H9 (cell line): ENCODE data around the gene CNDP2. TPM values are rescaled to one million over a fixed set of nuclear protein-coding genes. Genes with fewer than 3 reads are reported as not detected.

Experiments
- DNase-seq: peaks from one replicate; pipeline ENCODE4 v3.0.0-alpha.2; 2017
- H2AFZ ChIP-seq: one replicate; pipeline ENCODE4 v1.6.1; 2013; ENCODE audit warnings: mild to moderate bottlenecking, low read length, control low read depth, moderate library complexity
- H2AK5ac ChIP-seq: 2 replicates; pipeline ENCODE4 v1.6.1; 2013; ENCODE audit warnings: low read length, control low read depth, mixed read lengths; ENCODE audit not compliant: insufficient read length
- H2BK120ac ChIP-seq: one replicate; pipeline ENCODE4 v1.6.1; 2013; ENCODE audit warnings: low read depth, mild to moderate bottlenecking, low read length, control low read depth, inconsistent platforms; ENCODE audit not compliant: poor library complexity, severe bottlenecking
- H2BK12ac ChIP-seq: 2 replicates; pipeline ENCODE4 v1.6.1; 2013; ENCODE audit warnings: low read length, control low read depth, mixed read lengths, low read depth; ENCODE audit not compliant: insufficient read length
- H2BK15ac ChIP-seq: 2 replicates; pipeline ENCODE4 v1.6.1; 2013; ENCODE audit warnings: low read depth, low read length, control low read depth
- H2BK20ac ChIP-seq: one replicate; pipeline ENCODE4 v1.6.1; 2013; ENCODE audit warnings: low read depth, mild to moderate bottlenecking, low read length, control low read depth, inconsistent platforms; ENCODE audit not compliant: poor library complexity, severe bottlenecking
- H2BK5ac ChIP-seq: 2 replicates; pipeline ENCODE4 v1.6.1; 2013; ENCODE audit warnings: low read length, control low read depth, mixed read lengths; ENCODE audit not compliant: insufficient read length
- H3K14ac ChIP-seq: 2 replicates; pipeline ENCODE4 v1.6.1; 2013; ENCODE audit warnings: low read length, control low read depth; ENCODE audit not compliant: insufficient read depth
- H3K18ac ChIP-seq: 2 replicates; pipeline ENCODE4 v1.6.1; 2013; ENCODE audit warnings: low read depth, mild to moderate bottlenecking, mixed read lengths, low read length, control low read depth; ENCODE audit not compliant: insufficient read length
- H3K23ac ChIP-seq: 2 replicates; pipeline ENCODE4 v1.6.1; 2013; ENCODE audit warnings: low read length, control low read depth, mixed read lengths, low read depth; ENCODE audit not compliant: insufficient read length
- H3K23me2 ChIP-seq: 2 replicates; pipeline ENCODE4 v1.6.1; 2013; ENCODE audit warnings: low read depth, mild to moderate bottlenecking, mixed read lengths, low read length, control low read depth; ENCODE audit not compliant: insufficient read length, poor library complexity, severe bottlenecking
- H3K27ac ChIP-seq: 2 replicates; pipeline ENCODE4 v1.5.1; 2013; ENCODE audit warnings: low read length, control low read depth, mixed read lengths, low read depth; ENCODE audit not compliant: insufficient read length
- H3K27me3 ChIP-seq: 2 replicates; pipeline ENCODE4 v1.6.1; 2013; ENCODE audit warnings: low read length, control low read depth, inconsistent platforms; ENCODE audit not compliant: insufficient read depth
- H3K4ac ChIP-seq: 2 replicates; pipeline ENCODE4 v1.6.1; 2013; ENCODE audit warnings: low read depth, mild to moderate bottlenecking, control low read depth, inconsistent platforms, low read length, moderate library complexity
- H3K4me1 ChIP-seq: 2 replicates; pipeline ENCODE4 v1.6.1; 2013; ENCODE audit warnings: low read length, control low read depth, inconsistent platforms; ENCODE audit not compliant: insufficient read depth
- H3K4me2 ChIP-seq: 2 replicates; pipeline ENCODE4 v1.6.1; 2013; ENCODE audit warnings: low read length, control low read depth, mixed read lengths; ENCODE audit not compliant: insufficient read length, insufficient read depth
- H3K56ac ChIP-seq: 2 replicates; pipeline ENCODE4 v1.6.1; 2013; ENCODE audit warnings: low read depth, mild to moderate bottlenecking, mixed read lengths, low read length, control low read depth; ENCODE audit not compliant: insufficient read length
- H3K79me1 ChIP-seq: 2 replicates; pipeline ENCODE4 v1.6.1; 2013; ENCODE audit warnings: low read depth, mild to moderate bottlenecking, moderate library complexity, low read length, control low read depth, inconsistent platforms; ENCODE audit not compliant: insufficient read depth, poor library complexity, severe bottlenecking
- H3K79me2 ChIP-seq: 2 replicates; pipeline ENCODE4 v1.6.1; 2013; ENCODE audit warnings: low read length, control low read depth, inconsistent platforms; ENCODE audit not compliant: insufficient read depth
- H3K9ac ChIP-seq: 2 replicates; pipeline ENCODE4 v1.6.1; 2013; ENCODE audit warnings: low read length, control low read depth, mixed read lengths; ENCODE audit not compliant: insufficient read length; ENCODE audit errors: extremely low read depth
- H3K9me3 ChIP-seq: one replicate; pipeline ENCODE4 v1.6.1; 2013; ENCODE audit warnings: low read depth, low read length, inconsistent platforms; ENCODE audit not compliant: control insufficient read depth
- H3T11ph ChIP-seq: one replicate; pipeline ENCODE4 v1.6.1; 2013; ENCODE audit warnings: mild to moderate bottlenecking, low read length, control low read depth, inconsistent platforms
- H4K20me1 ChIP-seq: one replicate; pipeline ENCODE4 v1.6.1; 2013; ENCODE audit not compliant: control insufficient read depth, insufficient read length, insufficient read depth
- H4K5ac ChIP-seq: 2 replicates; pipeline ENCODE4 v1.6.1; 2013; ENCODE audit warnings: low read depth, mild to moderate bottlenecking, mixed read lengths, low read length, control low read depth; ENCODE audit not compliant: insufficient read length
- H4K8ac ChIP-seq: replicated peaks from 2 replicates; pipeline ENCODE4 v1.6.1; 2013; ENCODE audit warnings: low read length, control low read depth, mixed read lengths, low read depth; ENCODE audit not compliant: insufficient read length
- H4K91ac ChIP-seq: 2 replicates; pipeline ENCODE4 v1.6.1; 2013; ENCODE audit warnings: low read depth, mild to moderate bottlenecking, moderate library complexity, mixed read lengths, low read length, control low read depth; ENCODE audit not compliant: insufficient read length
- H3K27ac Mint-ChIP-seq, 3 experiments: 2 replicates in 2 of 3; 3 replicates in 1 of 3; pipeline ENCODE4 v1.8.0; 2020 to 2021; ENCODE audit warnings: mixed read lengths in 3 of 3, mild to moderate bottlenecking in 1 of 3, moderate library complexity in 1 of 3
- H3K27me3 Mint-ChIP-seq: 2 replicates; pipeline ENCODE4 v1.8.0; 2021; ENCODE audit warnings: low read depth, mild to moderate bottlenecking, moderate library complexity, mixed read lengths
- H3K36me3 Mint-ChIP-seq, 3 experiments: 2 replicates in 2 of 3; 3 replicates in 1 of 3; pipeline ENCODE4 v1.8.0; 2020 to 2021; ENCODE audit warnings: low read depth in 3 of 3, mixed read lengths in 3 of 3; ENCODE audit not compliant: insufficient read depth in 1 of 3
- H3K4me1 Mint-ChIP-seq, 2 experiments: 2 replicates each; pipeline ENCODE4 v1.8.0; 2020; ENCODE audit warnings: mixed read lengths in 2 of 2
- H3K4me3 Mint-ChIP-seq, 2 experiments: 2 replicates in 1 of 2; 3 replicates in 1 of 2; pipeline ENCODE4 v1.8.0; 2020 to 2021; ENCODE audit warnings: mild to moderate bottlenecking in 2 of 2, mixed read lengths in 2 of 2, moderate library complexity in 1 of 2
- H3K9me3 Mint-ChIP-seq, 2 experiments: 2 replicates in 1 of 2; 3 replicates in 1 of 2; pipeline ENCODE4 v1.8.0; 2020; ENCODE audit warnings: mild to moderate bottlenecking in 2 of 2, mixed read lengths in 2 of 2, moderate library complexity in 1 of 2
- WGBS: extraction: QIAGEN DNeasy Blood & Tissue Kit; methylation state at CpG from one replicate; pipeline ENCODE4 v1.1.7; 2013; ENCODE audit warnings: missing lambda C conversion rate, low lambda C conversion rate, mixed read lengths; ENCODE audit not compliant: insufficient read length; ENCODE audit errors: extremely low coverage; 5-methylcytosine and 5-hydroxymethylcytosine counted together
- total RNA-seq: library from RNA; stranded (reverse); gene quantifications from 2 replicates; pipeline ENCODE4 v1.2.1, GENCODE V29; 2021
- TF ChIP-seq, protein P1 (sequence below): fragments of 200-600 bp; sonication (generic); conservative IDR thresholded peaks from 3 replicates; pipeline ENCODE4 v1.8.0; 2021; ENCODE audit warnings: antibody characterized with exemption, mild to moderate bottlenecking

Gene CNDP2
- total RNA-seq, 1 experiment from 2014 or later: 212 TPM

DNA sequence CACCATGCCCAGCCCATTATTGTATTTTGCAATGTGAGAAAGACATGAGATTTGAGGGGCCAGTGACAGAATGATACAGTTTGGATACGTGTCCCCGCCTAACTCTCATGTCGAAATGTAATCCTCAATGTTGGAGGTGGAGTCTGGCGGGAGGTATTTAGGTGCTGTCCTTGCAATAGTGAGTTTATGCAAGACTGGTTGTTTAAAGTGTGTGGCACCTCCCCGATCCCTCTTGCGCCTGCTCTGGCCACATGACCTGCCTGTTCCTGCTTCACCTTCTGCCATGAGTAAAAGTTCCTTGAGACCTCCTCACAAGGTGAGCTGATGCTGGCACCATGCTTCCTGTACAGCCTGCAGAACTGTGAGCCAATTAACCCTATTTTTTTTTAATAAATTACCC, 54.7 kb downstream of the CNDP2 start:
- no peak for DNase-seq
- Histone ChIP-seq H2BK15ac (no peak overlapping the region), H4K20me1 (no peaks in the 10 kb centered on the region), H4K5ac (no peak overlapping the region), H2BK120ac (no peak overlapping the region), H3K4me2 (no peak overlapping the region), H4K8ac (no peak overlapping the region), H3T11ph (no peak overlapping the region), H3K9ac (no peak overlapping the region), H3K9me3 (peaks cover 10% of the 10 kb centered on the region), H2AFZ (no peak overlapping the region), H3K27ac (no peak overlapping the region), H3K4ac (no peak overlapping the region), H3K4me1 (no peaks in the 10 kb centered on the region), H2AK5ac (no peak overlapping the region), H3K18ac (no peak overlapping the region), H2BK5ac (no peak overlapping the region), H3K27me3 (no peaks in the 10 kb centered on the region), H3K14ac (no peak overlapping the region), H2BK20ac (no peak overlapping the region), H3K79me2 (no peaks in the 10 kb centered on the region), H3K23ac (no peak overlapping the region), H3K79me1 (no peaks in the 10 kb centered on the region), H2BK12ac (no peak overlapping the region), H3K23me2 (no peaks in the 10 kb centered on the region), H4K91ac (no peak overlapping the region), H3K56ac (no peak overlapping the region)
- peaks cover 16% of the 10 kb centered on the region for H3K27me3 Mint-ChIP-seq
- no peak overlapping the region for H3K4me3 Mint-ChIP-seq
- H3K27ac Mint-ChIP-seq: no peak overlapping the region
- H3K9me3 Mint-ChIP-seq: peaks cover 39 to 51% of the 10 kb centered on the region in 2 experiments
- no CpG with 5 or more reads among the region's 6 CpGs for WGBS
- no peaks in the 10 kb centered on the region; a peak in 1 of 4 replicates for H3K4me1 Mint-ChIP-seq
- peaks cover 10 to 27% (median 18%) of the 10 kb centered on the region in 3 experiments for H3K36me3 Mint-ChIP-seq
- TF ChIP-seq, protein P1, sequence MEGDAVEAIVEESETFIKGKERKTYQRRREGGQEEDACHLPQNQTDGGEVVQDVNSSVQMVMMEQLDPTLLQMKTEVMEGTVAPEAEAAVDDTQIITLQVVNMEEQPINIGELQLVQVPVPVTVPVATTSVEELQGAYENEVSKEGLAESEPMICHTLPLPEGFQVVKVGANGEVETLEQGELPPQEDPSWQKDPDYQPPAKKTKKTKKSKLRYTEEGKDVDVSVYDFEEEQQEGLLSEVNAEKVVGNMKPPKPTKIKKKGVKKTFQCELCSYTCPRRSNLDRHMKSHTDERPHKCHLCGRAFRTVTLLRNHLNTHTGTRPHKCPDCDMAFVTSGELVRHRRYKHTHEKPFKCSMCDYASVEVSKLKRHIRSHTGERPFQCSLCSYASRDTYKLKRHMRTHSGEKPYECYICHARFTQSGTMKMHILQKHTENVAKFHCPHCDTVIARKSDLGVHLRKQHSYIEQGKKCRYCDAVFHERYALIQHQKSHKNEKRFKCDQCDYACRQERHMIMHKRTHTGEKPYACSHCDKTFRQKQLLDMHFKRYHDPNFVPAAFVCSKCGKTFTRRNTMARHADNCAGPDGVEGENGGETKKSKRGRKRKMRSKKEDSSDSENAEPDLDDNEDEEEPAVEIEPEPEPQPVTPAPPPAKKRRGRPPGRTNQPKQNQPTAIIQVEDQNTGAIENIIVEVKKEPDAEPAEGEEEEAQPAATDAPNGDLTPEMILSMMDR: no peak
